K562 (cell line): ENCODE measurements around the gene ITGB2. TPM values are rescaled to one million over a fixed set of nuclear protein-coding genes. Genes with fewer than 3 reads are reported as not detected.

Experiments used
- ARID3A ChIP-seq: IDR thresholded peaks from 2 replicates; pipeline ENCODE4 v1.6.1; 2012; ENCODE audit warnings: low read depth, low read length, improper control_type of control experiment, borderline replicate concordance
- CBFA2T2 ChIP-seq: fragments of 450-650 bp; conservative IDR thresholded peaks from 2 replicates; pipeline ENCODE4 v1.6.1; 2017; ENCODE audit warnings: mild to moderate bottlenecking
- KDM4B ChIP-seq, 2 experiments: fragments of 450-650 bp in 1 of 2; sonication (generic) in 1 of 2; IDR thresholded peaks; 2 replicates each; pipeline ENCODE4 v1.6.1; 2016 to 2017; ENCODE audit warnings: borderline replicate concordance in 2 of 2, antibody characterized with exemption in 1 of 2, low read depth in 1 of 2, mild to moderate bottlenecking in 1 of 2
- LCOR ChIP-seq: sonication (generic); formaldehyde crosslinking; IDR thresholded peaks from 2 replicates; pipeline ENCODE4 v1.8.0; 2022; ENCODE audit warnings: mild to moderate bottlenecking, missing genetic modification reagents
- MLLT1 ChIP-seq, 2 experiments: fragments of 450-650 bp; IDR thresholded peaks; 2 replicates each; pipeline ENCODE4 v1.6.1; 2016
- NRF1 ChIP-seq, 2 experiments: fragments of 450-650 bp; IDR thresholded peaks in 1 of 2; conservative IDR thresholded peaks in 1 of 2; 2 replicates each; pipeline ENCODE4 v1.6.1; 2014; ENCODE audit warnings: mild to moderate bottlenecking in 2 of 2
- PCBP2 ChIP-seq: fragments of 200-400 bp; formaldehyde crosslinking; IDR thresholded peaks from 2 replicates; pipeline ENCODE4 v1.6.1; 2018; ENCODE audit warnings: low read length, low read depth, mild to moderate bottlenecking, moderate library complexity; ENCODE audit not compliant: poor library complexity, severe bottlenecking
- SPI1 ChIP-seq: IDR thresholded peaks from 2 replicates; pipeline ENCODE4 v1.6.1; 2011; ENCODE audit warnings: low read depth, low read length, control low read depth, borderline replicate concordance
- SREBF1 ChIP-seq: fragments of 150-350 bp; IDR thresholded peaks from 2 replicates; pipeline ENCODE4 v1.6.1; 2014; ENCODE audit warnings: antibody characterized with exemption, low read depth, low read length, borderline replicate concordance
- TBL1XR1 ChIP-seq, 2 experiments: IDR thresholded peaks; 2 replicates each; pipeline ENCODE4 v1.6.1; 2012; ENCODE audit warnings: improper control_type of control experiment in 2 of 2, low read length in 2 of 2, mild to moderate bottlenecking in 1 of 2
- ZNF197 ChIP-seq: fragments of 200-800 bp; sonication (Bioruptor generic); IDR thresholded peaks from 2 replicates; pipeline ENCODE4 v1.6.1; 2016; ENCODE audit warnings: low read depth, missing genetic modification characterization, missing compliant biosample characterization
- ZNF224 ChIP-seq: sonication (generic); formaldehyde crosslinking; IDR thresholded peaks from 2 replicates; pipeline ENCODE4 v1.8.0; 2022; ENCODE audit warnings: mild to moderate bottlenecking, missing genetic modification reagents
- ZNF277 ChIP-seq: fragments of 250-450 bp; sonication (Bioruptor Pico); IDR thresholded peaks from 2 replicates; pipeline ENCODE4 v1.8.0; 2022; ENCODE audit warnings: inconsistent platforms, mild to moderate bottlenecking, moderate library complexity, borderline replicate concordance
- polyA plus RNA-seq, 8 experiments: library from polyadenylated mRNA; depleted of rRNA in 4 of 8; stranded (reverse) in 5 of 8; unstranded in 3 of 8; fragments of >200 nt; fragmentation: Nextera tagmentation in 2 of 8; fragmentation: Illumina TruSeq in 1 of 8; extraction: Ambion mirVana in 2 of 8; extraction: Trizol in 1 of 8; gene quantifications; 2 replicates each; pipeline versions ENCODE4 v1.2.1 to v1.2.3, GENCODE V29; 2011 to 2014; ENCODE audit warnings: inconsistent platforms in 1 of 8, missing spikeins in 1 of 8
- total RNA-seq, 7 experiments: library from RNA; depleted of rRNA in 6 of 7; stranded (reverse); fragments of >200 nt in 6 of 7; fragmentation: Illumina TruSeq in 2 of 7; extraction: Trizol in 2 of 7; gene quantifications; 2 replicates each; pipeline versions ENCODE4 v1.2.1 to v1.2.3, GENCODE V29; 2011 to 2021; ENCODE audit warnings: low replicate concordance in 1 of 7

Gene ITGB2
- total and polyA plus RNA-seq, 9 of the 15 experiments (the other 6 are each of a cell fraction or from before 2014, with no cell fraction given): 0.07 to 1.3 (median 0.51) TPM; not detected in 2

- TF ChIP-seq MLLT1 (IDR thresholded peaks at IDR 0.05): peak in 1 of 2 experiments; percentile 86; a peak in 2 of 4 replicates
- TF ChIP-seq SPI1: no peak
- TF ChIP-seq ZNF197 (CRISPR knock-in tag): peak; percentile 98
- TF ChIP-seq NRF1 (conservative IDR thresholded peaks at IDR 0.05 in 1 of 2, IDR thresholded peaks at IDR 0.05 in 1 of 2): peak; percentile 89 to 91
- TF ChIP-seq ZNF224 (CRISPR knock-in tag): no peak
- TF ChIP-seq ZNF277: no peak
- peak; percentile 85 for TF ChIP-seq SREBF1
- TF ChIP-seq KDM4B (IDR thresholded peaks at IDR 0.05; ENCODE audit: borderline replicate concordance in 2 of 2, low read depth in 1 of 2): peak in 1 of 2 experiments; percentile 52; a peak in 1 of 4 replicates
- TF ChIP-seq CBFA2T2: peak; percentile 100
- TF ChIP-seq PCBP2: no peak
- peak; percentile 95 to 99 for TF ChIP-seq TBL1XR1 (IDR thresholded peaks at IDR 0.05; ENCODE audit: low read length in 2 of 2)
- TF ChIP-seq LCOR (CRISPR knock-in tag): peak; percentile 78
- TF ChIP-seq ARID3A: no peak
- TF ChIP-seq, all 486 proteins: peak for 228
Observed at GRCh38 chr21:44854664-44855446, 65.8 kb downstream of the ITGB2 start (continued).
